ENCODE data around the gene AFF1.

DNA sequence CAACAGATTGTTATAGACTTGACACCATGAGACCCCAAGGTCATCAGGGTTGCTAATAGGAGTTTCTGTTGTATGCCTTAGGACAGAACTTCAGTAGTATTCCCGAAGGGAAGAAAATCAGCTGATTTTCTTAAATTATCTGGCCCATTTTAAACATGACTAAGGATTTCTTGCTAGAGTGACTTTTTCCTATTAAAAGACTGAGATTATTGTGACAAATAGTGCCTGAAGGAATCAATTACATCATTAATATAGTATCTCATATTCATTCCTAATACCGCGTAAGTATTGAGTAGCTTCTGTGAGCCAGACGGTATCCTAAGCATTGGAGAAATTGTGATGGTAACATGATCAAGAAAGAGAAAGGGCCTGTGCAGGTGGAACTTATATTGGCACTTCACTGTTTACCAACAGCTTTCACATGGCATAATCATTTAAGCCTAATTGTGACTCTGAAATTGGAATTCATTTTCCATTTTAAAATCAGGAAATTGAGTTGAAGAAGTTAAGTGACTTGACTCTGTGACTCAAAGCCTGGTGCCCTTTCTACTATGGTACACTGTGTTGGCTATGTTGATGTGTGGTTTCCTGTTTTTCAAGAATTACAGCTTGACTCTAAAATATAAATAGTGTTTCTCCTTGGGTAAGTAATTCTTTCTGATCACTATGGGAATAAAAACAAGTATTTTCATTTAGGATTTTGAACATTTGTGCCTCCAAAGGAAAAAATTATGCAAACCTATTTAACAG, 4.1 kb downstream of the AFF1 start:
- TF ChIP-seq, protein P1, sequence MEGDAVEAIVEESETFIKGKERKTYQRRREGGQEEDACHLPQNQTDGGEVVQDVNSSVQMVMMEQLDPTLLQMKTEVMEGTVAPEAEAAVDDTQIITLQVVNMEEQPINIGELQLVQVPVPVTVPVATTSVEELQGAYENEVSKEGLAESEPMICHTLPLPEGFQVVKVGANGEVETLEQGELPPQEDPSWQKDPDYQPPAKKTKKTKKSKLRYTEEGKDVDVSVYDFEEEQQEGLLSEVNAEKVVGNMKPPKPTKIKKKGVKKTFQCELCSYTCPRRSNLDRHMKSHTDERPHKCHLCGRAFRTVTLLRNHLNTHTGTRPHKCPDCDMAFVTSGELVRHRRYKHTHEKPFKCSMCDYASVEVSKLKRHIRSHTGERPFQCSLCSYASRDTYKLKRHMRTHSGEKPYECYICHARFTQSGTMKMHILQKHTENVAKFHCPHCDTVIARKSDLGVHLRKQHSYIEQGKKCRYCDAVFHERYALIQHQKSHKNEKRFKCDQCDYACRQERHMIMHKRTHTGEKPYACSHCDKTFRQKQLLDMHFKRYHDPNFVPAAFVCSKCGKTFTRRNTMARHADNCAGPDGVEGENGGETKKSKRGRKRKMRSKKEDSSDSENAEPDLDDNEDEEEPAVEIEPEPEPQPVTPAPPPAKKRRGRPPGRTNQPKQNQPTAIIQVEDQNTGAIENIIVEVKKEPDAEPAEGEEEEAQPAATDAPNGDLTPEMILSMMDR (IDR thresholded peaks at IDR 0.05) = no peak
- TF ChIP-seq EP300 (IDR thresholded peaks at IDR 0.05) (no peak), POLR2A (IDR thresholded peaks at IDR 0.05) (no peak)

All from gastroesophageal sphincter (tissue), 3 donors.